ENCODE results near the gene SPNS1.

Gene SPNS1

DNA sequence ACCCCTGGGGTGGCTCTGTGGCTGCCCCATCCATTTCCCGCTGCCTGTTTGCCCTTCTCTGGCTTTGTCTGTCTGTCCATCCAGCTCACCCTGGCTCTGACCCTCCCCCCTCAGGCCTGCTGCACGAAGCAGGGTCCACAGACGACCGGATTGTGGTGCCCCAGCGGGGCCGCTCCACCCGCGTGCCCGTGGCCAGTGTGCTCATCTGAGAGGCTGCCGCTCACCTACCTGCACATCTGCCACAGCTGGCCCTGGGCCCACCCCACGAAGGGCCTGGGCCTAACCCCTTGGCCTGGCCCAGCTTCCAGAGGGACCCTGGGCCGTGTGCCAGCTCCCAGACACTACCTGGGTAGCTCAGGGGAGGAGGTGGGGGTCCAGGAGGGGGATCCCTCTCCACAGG is 9.5 kb downstream of the SPNS1 start:
- TF ChIP-seq GABPA (IDR thresholded peaks at IDR 0.05; ENCODE audit: low read depth) (no peak), SPI1 (IDR thresholded peaks at IDR 0.05; ENCODE audit: borderline replicate concordance, low read depth) (no peak), POLR2AphosphoS5 (IDR thresholded peaks at IDR 0.05; ENCODE audit: low read depth) (no peak)
- TF ChIP-seq, protein P1, sequence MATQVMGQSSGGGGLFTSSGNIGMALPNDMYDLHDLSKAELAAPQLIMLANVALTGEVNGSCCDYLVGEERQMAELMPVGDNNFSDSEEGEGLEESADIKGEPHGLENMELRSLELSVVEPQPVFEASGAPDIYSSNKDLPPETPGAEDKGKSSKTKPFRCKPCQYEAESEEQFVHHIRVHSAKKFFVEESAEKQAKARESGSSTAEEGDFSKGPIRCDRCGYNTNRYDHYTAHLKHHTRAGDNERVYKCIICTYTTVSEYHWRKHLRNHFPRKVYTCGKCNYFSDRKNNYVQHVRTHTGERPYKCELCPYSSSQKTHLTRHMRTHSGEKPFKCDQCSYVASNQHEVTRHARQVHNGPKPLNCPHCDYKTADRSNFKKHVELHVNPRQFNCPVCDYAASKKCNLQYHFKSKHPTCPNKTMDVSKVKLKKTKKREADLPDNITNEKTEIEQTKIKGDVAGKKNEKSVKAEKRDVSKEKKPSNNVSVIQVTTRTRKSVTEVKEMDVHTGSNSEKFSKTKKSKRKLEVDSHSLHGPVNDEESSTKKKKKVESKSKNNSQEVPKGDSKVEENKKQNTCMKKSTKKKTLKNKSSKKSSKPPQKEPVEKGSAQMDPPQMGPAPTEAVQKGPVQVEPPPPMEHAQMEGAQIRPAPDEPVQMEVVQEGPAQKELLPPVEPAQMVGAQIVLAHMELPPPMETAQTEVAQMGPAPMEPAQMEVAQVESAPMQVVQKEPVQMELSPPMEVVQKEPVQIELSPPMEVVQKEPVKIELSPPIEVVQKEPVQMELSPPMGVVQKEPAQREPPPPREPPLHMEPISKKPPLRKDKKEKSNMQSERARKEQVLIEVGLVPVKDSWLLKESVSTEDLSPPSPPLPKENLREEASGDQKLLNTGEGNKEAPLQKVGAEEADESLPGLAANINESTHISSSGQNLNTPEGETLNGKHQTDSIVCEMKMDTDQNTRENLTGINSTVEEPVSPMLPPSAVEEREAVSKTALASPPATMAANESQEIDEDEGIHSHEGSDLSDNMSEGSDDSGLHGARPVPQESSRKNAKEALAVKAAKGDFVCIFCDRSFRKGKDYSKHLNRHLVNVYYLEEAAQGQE (IDR thresholded peaks at IDR 0.05; ENCODE audit: insufficient replicate concordance, low read depth) = no peak
- TF ChIP-seq, protein P2, sequence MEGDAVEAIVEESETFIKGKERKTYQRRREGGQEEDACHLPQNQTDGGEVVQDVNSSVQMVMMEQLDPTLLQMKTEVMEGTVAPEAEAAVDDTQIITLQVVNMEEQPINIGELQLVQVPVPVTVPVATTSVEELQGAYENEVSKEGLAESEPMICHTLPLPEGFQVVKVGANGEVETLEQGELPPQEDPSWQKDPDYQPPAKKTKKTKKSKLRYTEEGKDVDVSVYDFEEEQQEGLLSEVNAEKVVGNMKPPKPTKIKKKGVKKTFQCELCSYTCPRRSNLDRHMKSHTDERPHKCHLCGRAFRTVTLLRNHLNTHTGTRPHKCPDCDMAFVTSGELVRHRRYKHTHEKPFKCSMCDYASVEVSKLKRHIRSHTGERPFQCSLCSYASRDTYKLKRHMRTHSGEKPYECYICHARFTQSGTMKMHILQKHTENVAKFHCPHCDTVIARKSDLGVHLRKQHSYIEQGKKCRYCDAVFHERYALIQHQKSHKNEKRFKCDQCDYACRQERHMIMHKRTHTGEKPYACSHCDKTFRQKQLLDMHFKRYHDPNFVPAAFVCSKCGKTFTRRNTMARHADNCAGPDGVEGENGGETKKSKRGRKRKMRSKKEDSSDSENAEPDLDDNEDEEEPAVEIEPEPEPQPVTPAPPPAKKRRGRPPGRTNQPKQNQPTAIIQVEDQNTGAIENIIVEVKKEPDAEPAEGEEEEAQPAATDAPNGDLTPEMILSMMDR (IDR thresholded peaks at IDR 0.05; ENCODE audit: insufficient read depth, low read length) = no peak
- Histone ChIP-seq H3K27ac (replicated peaks) (peak overlapping the region; percentile 28), H3K4me3 (replicated peaks; ENCODE audit: insufficient read depth, low read length) (no peak overlapping the region), H3K27me3 (ENCODE audit: insufficient read depth, poor library complexity, severe bottlenecking) (no peaks in the 10 kb centered on the region)
- DNase-seq (ENCODE audit: low read depth in 1 of 2, low spot score in 1 of 2) = no peak

DNA sequence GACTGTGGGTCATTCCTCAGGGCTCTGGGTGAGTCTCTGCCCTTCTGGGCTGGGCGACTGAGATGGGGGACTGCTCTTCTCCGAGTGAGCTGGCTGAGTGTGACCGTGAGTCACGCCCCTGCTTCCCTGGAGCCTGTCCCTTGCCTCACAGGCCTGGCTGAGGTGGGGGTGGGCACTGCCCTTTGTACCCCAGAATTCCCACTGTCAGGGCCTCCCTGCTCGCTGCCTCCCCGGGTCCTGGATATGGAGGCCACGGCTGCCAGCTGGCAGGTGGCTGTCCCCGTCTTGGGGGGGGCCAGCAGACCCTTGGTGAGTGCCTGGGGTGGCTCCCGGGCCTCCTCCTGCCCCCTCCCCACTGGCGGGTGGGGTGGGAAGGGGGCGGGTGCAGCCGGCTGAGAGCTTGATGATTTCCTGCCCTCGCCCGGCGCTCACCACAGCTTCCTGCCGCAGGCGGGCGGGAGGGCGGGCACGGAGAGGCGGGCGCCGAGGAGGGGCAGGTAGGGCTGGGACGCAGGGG is 10.1 kb downstream of the SPNS1 start, which contains the start of gene LAT:
Gene LAT, plus strand, starts transcription at position 434 of the 517 bp plus-strand sequence. CDS start 366 bp downstream, outside the sequence.
- Histone ChIP-seq H3K4me3 (replicated peaks; ENCODE audit: insufficient read depth, low read length) (no peak within 1 kb of the TSS; the same call in 1 of the 2 replicates), H3K27ac (replicated peaks) (peak within 1 kb of the TSS; percentile 28), H3K27me3 (ENCODE audit: insufficient read depth, poor library complexity, severe bottlenecking) (no peaks in the 10 kb centered on the region)
- no peak for TF ChIP-seq GABPA (IDR thresholded peaks at IDR 0.05; ENCODE audit: low read depth)
- TF ChIP-seq SPI1 (IDR thresholded peaks at IDR 0.05; ENCODE audit: borderline replicate concordance, low read depth) = no peak
- TF ChIP-seq, protein P1 (IDR thresholded peaks at IDR 0.05; ENCODE audit: insufficient replicate concordance, low read depth) = no peak
- TF ChIP-seq POLR2AphosphoS5 (IDR thresholded peaks at IDR 0.05; ENCODE audit: low read depth) = 0 out of 2 replicates have a peak, but pooled peaks have one; percentile 20
- peak in 1 of 2 experiments; percentile 68 for DNase-seq (ENCODE audit: low read depth in 1 of 2, low spot score in 1 of 2)

DNA sequence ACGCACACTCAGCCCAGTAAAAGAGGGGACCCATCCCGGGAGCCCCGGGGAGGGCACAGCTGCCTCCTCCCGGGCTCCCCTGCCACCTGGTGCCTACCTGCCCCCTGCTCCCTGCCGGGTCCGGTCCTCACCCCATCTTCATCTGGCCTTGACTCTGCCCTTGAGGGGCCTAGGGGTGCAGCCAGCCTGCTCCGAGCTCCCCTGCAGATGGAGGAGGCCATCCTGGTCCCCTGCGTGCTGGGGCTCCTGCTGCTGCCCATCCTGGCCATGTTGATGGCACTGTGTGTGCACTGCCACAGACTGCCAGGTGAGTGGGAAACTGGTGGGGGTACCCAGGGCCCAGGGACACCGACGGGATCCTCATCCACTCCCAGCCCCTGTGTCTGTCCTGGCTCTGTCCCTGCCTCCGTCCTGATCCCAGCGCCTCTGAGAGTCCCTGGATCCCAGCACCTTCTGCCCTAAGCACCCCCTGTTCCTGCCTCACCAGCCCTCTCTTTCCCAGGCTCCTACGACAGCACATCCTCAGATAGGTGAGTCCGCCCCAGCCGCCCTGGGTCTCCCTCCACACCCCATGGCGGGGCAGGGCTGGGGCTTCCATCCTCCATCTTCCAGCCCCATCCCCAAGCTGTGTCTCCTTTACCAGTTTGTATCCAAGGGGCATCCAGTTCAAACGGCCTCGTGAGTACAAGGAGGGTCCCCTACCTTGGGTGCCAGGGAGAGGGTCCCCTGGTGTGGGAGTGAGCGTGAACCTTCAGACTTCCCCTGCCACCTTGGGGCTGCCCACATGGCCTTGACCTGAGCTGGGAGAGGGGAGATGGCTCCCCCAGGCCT is 10.8 kb downstream of the SPNS1 start:
- Histone ChIP-seq H3K4me3 (replicated peaks; ENCODE audit: insufficient read depth, low read length) (no peak overlapping the region), H3K27ac (replicated peaks) (no peak overlapping the region), H3K27me3 (ENCODE audit: insufficient read depth, poor library complexity, severe bottlenecking) (no peaks in the 10 kb centered on the region)
- DNase-seq (ENCODE audit: low read depth in 1 of 2, low spot score in 1 of 2) = no peak
- TF ChIP-seq, protein P2 (IDR thresholded peaks at IDR 0.05; ENCODE audit: insufficient read depth, low read length) = no peak
- no peak for TF ChIP-seq GABPA (IDR thresholded peaks at IDR 0.05; ENCODE audit: low read depth)
- no peak for TF ChIP-seq POLR2AphosphoS5 (IDR thresholded peaks at IDR 0.05; ENCODE audit: low read depth)
- TF ChIP-seq, protein P1 (IDR thresholded peaks at IDR 0.05; ENCODE audit: insufficient replicate concordance, low read depth) = no peak
- no peak for TF ChIP-seq SPI1 (IDR thresholded peaks at IDR 0.05; ENCODE audit: borderline replicate concordance, low read depth)
